HG03066 (cell line): ENCODE results near the gene CLIC6.

Experiments used
- ATAC-seq: cut with Tn5 transposase; IDR thresholded peaks from one replicate; pipeline ENCODE4 v1.9.1; 2021; ENCODE audit warnings: low read depth; ENCODE audit not compliant: unreplicated experiment

Gene CLIC6

DNA sequence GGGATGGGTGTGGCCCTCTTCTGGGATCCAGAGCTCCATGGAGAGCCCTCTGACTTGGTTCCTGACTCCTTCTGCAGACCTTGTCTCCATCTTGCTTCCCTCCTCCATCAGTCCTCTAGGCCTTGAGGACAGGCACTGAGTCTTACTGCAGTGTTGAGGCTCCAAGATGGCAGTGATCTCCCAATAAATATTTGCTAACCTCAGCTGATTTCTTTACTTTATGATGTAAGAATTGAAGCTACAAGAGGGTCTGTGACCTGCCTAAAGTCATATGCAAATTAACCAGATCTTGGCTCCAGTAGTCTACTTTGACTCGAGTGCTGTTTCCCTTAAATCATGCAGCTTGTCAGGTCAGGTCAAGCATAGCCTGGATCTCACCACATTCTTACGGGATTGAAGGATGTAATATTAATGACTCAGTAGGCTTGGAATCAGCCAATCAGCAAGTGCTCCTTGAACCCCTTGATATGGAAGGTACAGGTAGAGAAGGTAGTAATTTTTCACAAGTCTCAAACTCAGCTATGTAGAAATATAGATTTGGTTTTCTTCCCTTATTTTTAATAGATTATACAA is 93.0 kb downstream of the CLIC6 start:
- ATAC-seq, result no peak

DNA sequence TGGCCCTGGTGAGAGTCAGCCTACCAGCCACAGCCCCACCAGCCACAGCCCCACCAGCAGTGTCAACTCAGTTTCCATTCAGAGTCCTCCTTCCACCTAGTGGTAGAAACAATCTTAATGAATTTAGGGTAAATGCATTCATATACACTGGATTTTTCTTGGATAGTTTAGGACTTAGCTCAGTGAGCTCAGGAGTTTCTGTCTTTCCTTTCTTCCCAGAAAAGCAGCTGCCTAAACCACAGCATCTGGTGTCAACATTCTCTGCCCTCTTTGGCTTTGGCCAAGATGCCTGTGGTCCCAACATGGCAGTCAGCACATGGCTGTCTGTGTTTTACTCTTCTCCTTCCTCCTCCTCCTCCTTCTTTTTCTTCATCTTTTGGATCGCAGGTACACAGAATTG is 94.0 kb downstream of the CLIC6 start:
- no peak for ATAC-seq

DNA sequence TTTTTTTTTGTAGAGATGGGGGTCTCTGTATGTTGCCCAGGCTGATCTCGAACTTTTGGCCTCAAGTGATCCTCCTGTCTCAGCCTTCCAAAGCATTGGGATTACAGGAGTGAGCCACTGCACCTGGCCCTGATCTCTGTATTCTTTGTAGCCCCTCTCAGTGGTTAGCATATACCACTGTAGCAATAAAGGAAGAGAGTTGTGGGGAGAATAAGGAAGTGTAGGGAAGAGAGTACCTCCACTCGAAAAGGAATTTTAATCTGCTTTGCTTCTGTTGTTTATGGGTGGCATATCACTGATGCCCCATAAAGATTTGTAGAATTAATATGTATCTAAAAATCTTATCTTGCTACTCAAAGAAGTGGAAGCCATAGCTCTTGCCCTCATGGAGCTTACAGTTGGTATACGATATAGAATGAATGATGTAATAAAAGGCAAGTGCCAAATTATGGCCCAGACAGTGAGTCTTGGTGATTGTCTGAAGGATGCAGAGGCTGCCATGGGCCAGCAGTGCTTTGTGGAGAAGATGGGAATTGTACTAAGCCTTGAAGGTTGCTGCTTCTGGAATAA is 96.0 kb downstream of the CLIC6 start:
- ATAC-seq, result no peak

DNA sequence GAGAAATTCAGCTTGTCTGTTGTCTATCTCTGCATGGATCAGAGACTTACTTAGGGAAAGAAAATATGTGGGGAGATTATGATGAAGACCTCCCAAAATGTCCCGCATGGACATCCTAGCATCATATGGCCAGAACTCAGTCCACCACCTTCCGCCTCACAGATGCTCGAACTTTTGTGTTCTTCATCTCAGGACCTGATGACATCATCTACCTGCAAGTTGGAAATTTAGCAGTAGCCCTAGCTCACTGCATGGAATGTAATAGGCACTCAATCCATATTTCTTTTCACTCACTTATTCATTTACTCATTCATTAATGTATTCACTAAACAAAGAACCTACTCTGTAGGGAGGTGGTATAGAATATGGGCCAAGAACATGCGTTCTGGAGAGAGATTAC is 96.8 kb downstream of the CLIC6 start:
- ATAC-seq, result no peak

DNA sequence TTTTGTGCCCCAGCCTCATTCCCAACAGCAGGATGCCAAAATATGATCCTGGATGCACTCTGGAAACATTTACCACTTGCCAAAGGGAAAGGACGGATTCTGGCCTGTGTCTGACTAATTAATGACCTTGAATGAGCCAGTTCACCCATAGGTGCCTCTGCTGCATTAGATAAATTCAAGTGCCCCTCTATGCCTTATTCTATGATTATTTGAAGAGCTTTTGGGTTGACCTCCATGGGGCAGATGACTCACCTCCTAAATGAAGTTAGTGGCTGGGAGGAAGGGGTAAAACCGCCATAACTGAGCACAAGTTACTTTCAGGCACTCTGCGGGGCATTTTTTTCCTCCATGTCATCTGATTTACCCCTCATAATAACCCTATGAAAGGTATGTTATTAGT is 98.1 kb downstream of the CLIC6 start:
- no peak for ATAC-seq
